H1 (cell line): ENCODE measurements around the gene PRSS38. TPM values are rescaled to one million over a fixed set of nuclear protein-coding genes. Genes with fewer than 3 reads are reported as not detected.

Experiments
- ASH2L ChIP-seq: fragments of 200-600, 300-600 bp; sonication (generic); IDR thresholded peaks from one replicate; pipeline ENCODE4 v1.7.1; 2017; ENCODE audit warnings: low read length
- HDAC2 ChIP-seq, 2 experiments: fragments of 300-600 bp in 1 of 2; sonication (generic) in 1 of 2; IDR thresholded peaks; 2 replicates each; pipeline ENCODE4 v1.6.1; 2011 to 2012; ENCODE audit warnings: low read depth in 2 of 2, low read length in 2 of 2, mild to moderate bottlenecking in 2 of 2, moderate library complexity in 2 of 2, borderline replicate concordance in 1 of 2, inconsistent platforms in 1 of 2
- JUND ChIP-seq: IDR thresholded peaks from 2 replicates; pipeline ENCODE4 v1.6.1; 2011; ENCODE audit warnings: mild to moderate bottlenecking, improper control_type of control experiment, low read length
- NANOG ChIP-seq: IDR thresholded peaks from 2 replicates; pipeline ENCODE4 v1.6.1; 2011; ENCODE audit warnings: low read length, low read depth, mild to moderate bottlenecking, inconsistent platforms; ENCODE audit not compliant: insufficient read depth, poor library complexity, severe bottlenecking
- POLR2A ChIP-seq, 2 experiments: IDR thresholded peaks; 1 replicate in 1 of 2; 2 replicates in 1 of 2; pipeline ENCODE4 v1.6.1; 2011; ENCODE audit warnings: low read depth in 2 of 2, low read length in 2 of 2, mild to moderate bottlenecking in 2 of 2; ENCODE audit errors: control extremely low read depth in 1 of 2
- RFX5 ChIP-seq: IDR thresholded peaks from 2 replicates; pipeline ENCODE4 v1.6.1; 2011; ENCODE audit warnings: low read depth, low read length, improper control_type of control experiment, borderline replicate concordance
- ZNF274 ChIP-seq: IDR thresholded peaks from 2 replicates; pipeline ENCODE4 v1.7.0; 2012; ENCODE audit warnings: low read length, borderline replicate concordance; ENCODE audit errors: extremely low read depth
- polyA plus RNA-seq, 7 experiments: library from polyadenylated mRNA; depleted of rRNA in 3 of 7; stranded (reverse) in 5 of 7; unstranded in 2 of 7; fragments of >200 nt in 5 of 7; fragments of 200-250 nt in 2 of 7; gene quantifications; 1 replicate in 5 of 7; 2 replicates in 1 of 7; 4 replicates in 1 of 7; pipeline versions ENCODE4 v1.2.1 to v1.2.3, GENCODE V29; 2011 to 2013; ENCODE audit warnings: missing spikeins in 2 of 7, mixed read lengths in 2 of 7
- total RNA-seq: library from RNA; stranded (reverse); fragmentation: NEBNext Ultra II Directional; extraction: Animal tissue kit (Norgen Biotek cat#: 25700); gene quantifications from 2 replicates; pipeline ENCODE4 v1.2.1, GENCODE V29; 2021
- TF ChIP-seq, protein P1 (sequence below), 3 experiments: IDR thresholded peaks; 1 replicate in 2 of 3; 2 replicates in 1 of 3; pipeline versions ENCODE4 v1.5.1 to v1.6.1; 2011; ENCODE audit warnings: low read length in 3 of 3, mild to moderate bottlenecking in 3 of 3, inconsistent platforms in 2 of 3, low read depth in 1 of 3, moderate library complexity in 1 of 3; ENCODE audit not compliant: insufficient read depth in 1 of 3; ENCODE audit errors: control extremely low read depth in 1 of 3

PRSS38 gene
- total and polyA plus RNA-seq, 2 of the 8 experiments (the other 6 are each of a cell fraction or from before 2014, with no cell fraction given), result not detected

GRCh38 chr1:227778401-227778947, 37.0 kb upstream of the PRSS38 start (continued):
- TF ChIP-seq, protein P1, sequence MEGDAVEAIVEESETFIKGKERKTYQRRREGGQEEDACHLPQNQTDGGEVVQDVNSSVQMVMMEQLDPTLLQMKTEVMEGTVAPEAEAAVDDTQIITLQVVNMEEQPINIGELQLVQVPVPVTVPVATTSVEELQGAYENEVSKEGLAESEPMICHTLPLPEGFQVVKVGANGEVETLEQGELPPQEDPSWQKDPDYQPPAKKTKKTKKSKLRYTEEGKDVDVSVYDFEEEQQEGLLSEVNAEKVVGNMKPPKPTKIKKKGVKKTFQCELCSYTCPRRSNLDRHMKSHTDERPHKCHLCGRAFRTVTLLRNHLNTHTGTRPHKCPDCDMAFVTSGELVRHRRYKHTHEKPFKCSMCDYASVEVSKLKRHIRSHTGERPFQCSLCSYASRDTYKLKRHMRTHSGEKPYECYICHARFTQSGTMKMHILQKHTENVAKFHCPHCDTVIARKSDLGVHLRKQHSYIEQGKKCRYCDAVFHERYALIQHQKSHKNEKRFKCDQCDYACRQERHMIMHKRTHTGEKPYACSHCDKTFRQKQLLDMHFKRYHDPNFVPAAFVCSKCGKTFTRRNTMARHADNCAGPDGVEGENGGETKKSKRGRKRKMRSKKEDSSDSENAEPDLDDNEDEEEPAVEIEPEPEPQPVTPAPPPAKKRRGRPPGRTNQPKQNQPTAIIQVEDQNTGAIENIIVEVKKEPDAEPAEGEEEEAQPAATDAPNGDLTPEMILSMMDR (IDR thresholded peaks at IDR 0.05; ENCODE audit: control extremely low read depth in 1 of 3, insufficient read depth in 1 of 3, low read depth in 1 of 3, low read length in 3 of 3), result no peak
- no peak for TF ChIP-seq RFX5
- TF ChIP-seq ASH2L, result no peak
- no peak for TF ChIP-seq NANOG
- TF ChIP-seq ZNF274, result no peak
- no peak for TF ChIP-seq JUND
- TF ChIP-seq POLR2A (IDR thresholded peaks at IDR 0.05; ENCODE audit: control extremely low read depth in 1 of 2, low read depth in 2 of 2, low read length in 2 of 2), result no peak
- no peak for TF ChIP-seq HDAC2 (IDR thresholded peaks at IDR 0.05; ENCODE audit: borderline replicate concordance in 1 of 2, low read depth in 2 of 2, low read length in 2 of 2)
